IPS-11a (cell line): ENCODE data around the gene TMPRSS11D.

Source experiments
- H3K4me3 ChIP-seq: one replicate; pipeline ENCODE4 v1.5.1; 2013; ENCODE audit warnings: low read depth, low read length, control low read depth

Gene TMPRSS11D

GRCh38 chr4:67891645-67892044 lies 7.8 kb upstream of the TMPRSS11D start:
- H3K4me3 ChIP-seq = no peak overlapping the region

DNA sequence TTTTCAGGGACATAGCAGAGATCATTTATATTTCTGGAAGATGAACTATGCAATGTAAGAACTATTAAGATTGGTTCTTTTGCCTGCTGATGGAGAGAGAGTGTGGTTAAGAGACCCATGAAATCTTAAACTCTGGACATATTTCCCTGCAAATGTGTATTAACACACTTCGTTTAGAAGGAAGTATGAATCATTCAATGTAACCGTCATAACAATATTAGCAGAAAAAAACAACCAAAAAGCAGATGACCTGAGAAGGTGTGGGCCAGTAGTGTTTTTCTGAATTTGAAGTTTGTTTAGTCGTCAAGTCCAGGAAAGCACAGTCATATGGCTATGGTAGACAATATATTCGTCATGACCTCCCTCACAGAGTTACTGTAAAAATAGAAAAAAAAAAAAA lies 2.5 kb upstream of the TMPRSS11D start:
- no peak overlapping the region for H3K4me3 ChIP-seq

DNA sequence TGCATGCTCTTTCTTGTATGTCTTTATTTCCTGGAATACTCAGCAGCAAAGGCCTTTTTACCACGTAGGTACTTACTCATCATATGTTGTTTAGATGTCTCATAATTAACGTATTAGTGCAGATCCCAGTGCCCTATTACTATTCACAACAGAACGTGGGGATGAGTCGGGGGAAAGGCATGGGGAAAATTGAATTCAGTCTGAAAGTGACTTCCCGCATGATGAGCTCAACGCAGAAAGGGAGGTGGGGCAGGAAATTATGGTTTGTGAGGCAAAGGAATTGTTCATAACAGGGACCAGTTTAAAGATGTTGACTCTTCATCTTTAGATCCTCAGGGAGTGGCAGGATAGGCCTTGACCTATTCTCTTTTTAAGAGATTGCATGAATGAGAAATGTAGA lies 2.0 kb upstream of the TMPRSS11D start:
- H3K4me3 ChIP-seq = no peak overlapping the region

DNA sequence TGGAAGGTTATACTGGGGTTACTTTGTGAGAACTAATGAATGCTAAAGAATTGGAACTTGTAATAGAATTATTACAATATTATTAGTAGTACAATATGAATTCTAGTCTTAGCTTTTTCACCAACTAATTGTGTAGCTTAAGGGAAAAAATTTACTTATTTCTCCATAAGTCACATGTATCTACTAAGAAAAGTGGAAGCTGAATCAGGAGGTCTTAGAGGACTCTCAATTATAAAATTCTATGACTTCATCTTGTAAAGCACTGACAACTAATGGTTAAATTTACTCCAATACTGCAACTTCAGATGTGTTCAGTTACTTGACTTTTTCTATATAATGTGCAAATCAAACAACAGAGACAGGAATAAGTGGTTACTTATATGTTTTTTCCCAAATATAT lies 899 bp upstream of the TMPRSS11D start:
- no peak overlapping the region for H3K4me3 ChIP-seq

DNA sequence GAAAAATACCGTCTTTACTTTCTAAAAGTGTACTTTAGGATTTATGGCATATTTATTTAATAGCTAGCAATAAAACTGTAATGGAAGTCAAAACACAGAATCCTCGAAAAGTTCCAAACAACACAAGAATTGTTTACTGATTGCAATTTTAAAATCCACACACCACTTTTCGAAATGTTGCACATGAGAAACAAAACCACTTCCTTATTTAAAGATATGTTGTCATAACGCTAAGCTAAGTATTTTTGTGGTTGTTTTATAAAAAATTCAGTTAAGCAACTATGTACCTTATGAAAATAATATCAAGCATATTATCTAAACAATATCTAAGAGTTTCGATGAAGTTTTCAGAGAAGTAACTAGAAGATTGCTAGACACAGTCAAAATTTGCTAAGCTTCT lies 344 bp downstream of the TMPRSS11D start:
- no peak overlapping the region for H3K4me3 ChIP-seq

DNA sequence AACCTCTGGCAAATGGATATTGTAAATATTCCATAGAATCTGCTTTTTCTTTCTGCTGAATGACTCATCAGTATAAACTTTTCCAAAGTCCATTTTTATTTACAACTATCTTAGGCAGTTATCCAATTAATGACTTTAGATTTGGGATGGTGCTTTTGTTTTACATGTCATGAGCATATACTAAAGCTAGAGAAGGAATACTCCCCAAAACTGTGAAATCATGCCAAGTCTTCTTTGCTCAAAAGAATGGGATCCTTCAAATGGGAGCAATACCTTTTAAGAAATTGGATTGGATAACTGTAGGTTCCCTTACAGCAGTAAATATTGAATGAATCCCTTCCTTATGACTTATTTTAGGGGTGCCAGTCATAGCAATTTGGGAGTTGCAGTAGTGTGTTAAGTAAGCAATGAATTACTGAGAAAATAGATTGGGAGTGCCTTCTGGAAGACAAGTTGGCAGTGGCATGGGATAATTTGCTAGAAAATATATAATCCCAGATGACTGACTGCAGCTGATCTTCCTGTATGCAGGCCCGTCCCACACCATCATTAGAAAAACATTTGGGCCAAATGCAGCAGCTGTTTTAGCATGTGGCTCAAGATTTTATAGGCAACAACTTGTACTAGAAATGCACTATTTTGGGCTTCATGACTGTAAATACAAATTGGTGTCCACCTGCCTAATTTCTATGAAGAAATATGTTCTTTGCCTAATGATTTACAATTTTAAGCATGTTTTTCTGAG lies 2.8 kb downstream of the TMPRSS11D start:
- no peak overlapping the region for H3K4me3 ChIP-seq

- no peak overlapping the region for H3K4me3 ChIP-seq
Observed at GRCh38 chr4:67879486-67879885, 4.3 kb downstream of the TMPRSS11D start.

DNA sequence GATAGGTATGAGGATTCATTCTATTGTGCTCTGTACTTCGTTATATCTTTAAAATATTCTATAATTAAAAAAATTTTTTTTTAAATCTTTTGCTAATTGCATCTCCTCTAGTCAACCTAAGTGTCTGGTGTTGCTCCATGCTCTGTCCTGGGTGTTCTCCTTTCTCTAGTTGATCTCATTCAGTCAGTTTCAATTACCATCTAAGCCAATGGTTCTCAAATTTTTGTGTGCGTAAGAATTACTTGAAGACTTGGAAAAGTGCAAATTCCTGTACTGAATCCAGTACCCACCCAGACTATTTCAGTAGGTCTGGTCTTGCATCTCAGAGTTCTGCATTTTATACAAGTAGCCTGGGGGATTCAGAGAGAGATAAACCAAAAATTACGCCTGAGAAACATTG lies 6.7 kb downstream of the TMPRSS11D start:
- no peak overlapping the region for H3K4me3 ChIP-seq

DNA sequence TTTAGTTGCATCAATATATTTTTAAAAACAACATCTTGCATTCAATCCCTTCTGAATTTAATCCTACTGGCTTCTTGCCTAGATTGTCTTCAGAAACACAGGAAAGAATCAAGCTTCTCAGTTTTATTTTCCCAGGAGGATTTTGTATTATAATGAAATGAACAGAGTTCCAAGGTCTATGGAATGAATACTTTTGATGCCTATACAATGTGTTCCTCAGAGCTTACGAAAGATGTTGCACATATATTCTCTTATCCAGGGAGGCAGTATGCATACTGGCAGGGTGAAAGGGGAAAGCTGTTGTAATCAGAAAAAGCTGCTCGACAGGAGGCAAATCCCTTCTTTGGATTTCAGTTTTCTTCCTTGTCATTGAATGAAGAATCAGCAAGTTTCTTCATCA lies 8.8 kb downstream of the TMPRSS11D start:
- no peak overlapping the region for H3K4me3 ChIP-seq

DNA sequence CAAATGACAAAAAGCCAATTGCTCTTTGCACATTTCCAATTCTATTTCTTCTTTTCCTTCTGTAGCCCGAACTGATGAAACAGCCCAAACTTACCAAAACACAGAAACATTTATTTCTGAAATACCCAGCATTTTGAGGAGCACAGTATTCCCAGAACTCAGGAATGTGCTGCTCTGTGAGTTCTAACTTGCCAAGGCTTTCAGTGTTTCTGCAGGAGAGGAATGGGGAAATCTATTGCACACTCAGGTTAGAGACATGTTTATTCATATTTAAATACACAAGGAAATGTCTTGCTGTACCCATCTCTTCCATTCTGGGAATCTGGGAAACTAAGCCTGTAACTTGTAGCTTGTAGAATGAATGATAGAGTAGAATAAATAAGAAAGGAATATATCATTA lies 10.7 kb downstream of the TMPRSS11D start:
- no peak overlapping the region for H3K4me3 ChIP-seq

DNA sequence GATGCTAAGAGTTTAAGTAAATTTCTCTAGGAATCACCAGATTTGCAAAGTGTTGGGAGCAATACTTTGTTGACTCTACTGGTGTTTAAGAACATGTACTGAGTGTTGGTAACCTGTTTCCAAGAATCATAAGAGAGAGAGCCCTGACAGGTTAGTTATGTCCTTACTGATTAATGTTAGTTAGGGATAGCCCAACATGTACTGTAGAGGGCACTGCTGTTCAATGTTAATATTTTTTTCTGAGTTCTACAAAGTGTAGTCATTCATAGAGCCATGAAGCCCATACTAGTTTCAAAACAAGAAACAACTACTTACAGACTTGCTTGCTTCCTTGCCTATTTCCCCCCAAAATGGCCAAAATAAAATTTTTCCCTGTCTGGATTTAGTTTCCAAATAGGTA lies 11.9 kb downstream of the TMPRSS11D start:
- H3K4me3 ChIP-seq = no peak overlapping the region

GRCh38 chr4:67869580-67870190 lies 14.1 kb downstream of the TMPRSS11D start:
- H3K4me3 ChIP-seq = no peak overlapping the region

- no peak overlapping the region for H3K4me3 ChIP-seq
Observed at GRCh38 chr4:67861513-67861912, 22.3 kb downstream of the TMPRSS11D start.

GRCh38 chr4:67853336-67853735 lies 30.5 kb downstream of the TMPRSS11D start:
- no peak overlapping the region for H3K4me3 ChIP-seq

DNA sequence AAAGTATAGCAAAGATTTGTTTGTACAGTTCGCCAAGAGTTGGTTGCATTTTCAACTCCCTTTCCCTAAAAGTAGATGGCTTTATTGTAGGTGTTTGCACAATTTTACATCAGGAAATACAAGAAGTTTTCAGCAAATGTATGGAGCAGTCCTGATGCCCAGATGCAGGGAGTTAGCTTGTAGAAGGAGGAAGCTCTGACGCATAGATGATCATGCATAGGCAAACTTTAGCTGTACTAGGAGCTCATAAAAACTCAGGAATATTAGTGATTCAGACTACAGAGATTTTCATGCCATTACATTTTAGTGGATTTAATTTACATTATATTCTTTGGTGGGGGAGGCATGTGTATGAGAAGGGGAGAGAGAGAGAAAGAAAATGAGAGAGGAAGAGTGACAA lies 62.9 kb downstream of the TMPRSS11D start:
- H3K4me3 ChIP-seq = no peak overlapping the region

GRCh38 chr4:67810011-67810410 lies 73.8 kb downstream of the TMPRSS11D start:
- H3K4me3 ChIP-seq = no peak overlapping the region

- no peak overlapping the region for H3K4me3 ChIP-seq
Observed at GRCh38 chr4:67809502-67809901, 74.3 kb downstream of the TMPRSS11D start.

GRCh38 chr4:67796810-67797209 lies 87.0 kb downstream of the TMPRSS11D start:
- H3K4me3 ChIP-seq = no peak overlapping the region

DNA sequence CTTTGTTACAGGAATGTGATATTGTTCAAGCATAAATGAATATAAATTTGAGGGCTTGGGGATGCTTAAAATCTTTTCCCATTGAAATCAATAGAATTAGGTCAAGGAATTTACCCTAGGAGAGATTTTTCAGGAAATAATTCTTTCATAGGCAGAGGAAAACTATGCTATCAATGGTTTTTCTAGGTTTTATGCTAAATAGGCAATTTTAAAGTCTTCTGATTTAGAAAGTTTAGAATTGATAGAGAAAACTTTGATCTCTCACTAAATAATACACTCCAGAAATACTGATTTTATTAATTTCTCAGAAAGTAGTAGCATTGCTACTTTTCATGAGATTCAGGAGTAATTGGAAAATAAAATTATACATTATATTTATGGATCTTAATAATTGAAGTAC lies 93.1 kb downstream of the TMPRSS11D start:
- H3K4me3 ChIP-seq = no peak overlapping the region

GRCh38 chr4:67787311-67787710 lies 96.5 kb downstream of the TMPRSS11D start:
- no peak overlapping the region for H3K4me3 ChIP-seq

GRCh38 chr4:67785528-67785927 lies 98.3 kb downstream of the TMPRSS11D start:
- H3K4me3 ChIP-seq = no peak overlapping the region

DNA sequence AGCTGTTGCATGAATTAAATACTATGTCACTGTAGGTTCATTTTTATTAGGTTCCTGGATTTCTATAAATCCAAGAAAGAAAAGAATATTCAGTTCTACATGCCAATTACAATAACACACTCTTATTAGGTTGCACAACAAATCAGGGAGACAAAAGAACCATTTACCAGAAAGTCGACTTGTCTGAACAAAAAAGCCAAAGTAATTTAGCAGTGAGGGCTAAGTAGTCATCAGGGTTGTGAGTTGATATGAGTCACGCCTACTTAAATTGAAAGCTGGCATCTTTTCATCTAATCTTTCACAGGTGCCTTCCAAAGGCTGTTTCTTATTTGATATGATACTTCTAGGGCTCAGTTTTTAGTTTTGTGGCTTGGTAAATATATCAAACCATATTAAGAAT lies 104.2 kb downstream of the TMPRSS11D start:
- H3K4me3 ChIP-seq = no peak overlapping the region

DNA sequence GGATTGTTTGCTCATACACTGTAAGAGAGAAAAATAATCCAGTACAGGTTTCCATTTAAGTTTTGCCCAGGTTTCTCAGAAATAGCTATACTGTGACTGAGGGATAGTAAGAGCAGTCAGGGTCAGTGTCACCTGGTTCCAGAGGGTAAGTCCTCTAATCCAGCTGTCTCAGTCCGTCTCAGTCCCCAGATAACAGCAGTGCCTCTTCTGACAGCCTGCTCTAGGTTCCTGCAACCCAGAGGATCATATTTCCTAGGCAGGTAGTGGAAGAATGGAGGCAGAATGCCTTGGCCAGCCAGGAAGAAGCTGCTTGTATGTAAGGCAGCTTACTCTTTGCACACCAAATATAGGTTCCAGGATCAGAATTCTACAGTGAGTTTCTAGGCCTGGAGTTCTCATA lies 107.1 kb downstream of the TMPRSS11D start:
- no peak overlapping the region for H3K4me3 ChIP-seq
